ENCODE measurements around the gene JOSD1.

GRCh38 chr22:38738475-38739070, 37.8 kb upstream of the JOSD1 start:
- TF ChIP-seq POLR2A (IDR thresholded peaks at IDR 0.05; ENCODE audit: low read length) (no peak), GATA1 (IDR thresholded peaks at IDR 0.05; ENCODE audit: low read depth, low read length) (no peak)

Data from erythroblast (primary cell).